ENCODE data around the gene OGFOD1.

OGFOD1 gene

GRCh38 chr16:56438038-56438437, 13.3 kb upstream of the OGFOD1 start:
- H3K27ac Mint-ChIP-seq, result no peak overlapping the region
- no peaks in the 10 kb centered on the region for H3K4me1 Mint-ChIP-seq
- H3K36me3 Mint-ChIP-seq (ENCODE audit: low read depth), result peaks cover 65% of the 10 kb centered on the region
- no peaks in the 10 kb centered on the region for H3K27me3 Mint-ChIP-seq (ENCODE audit: low read depth)
- H3K9me3 Mint-ChIP-seq, result no peaks in the 10 kb centered on the region
- H3K4me3 Mint-ChIP-seq, result no peak overlapping the region
- no peak for TF ChIP-seq CTCF (IDR thresholded peaks at IDR 0.05; ENCODE audit: unreplicated experiment in 3 of 3)

GRCh38 chr16:56447286-56447685, 4.1 kb upstream of the OGFOD1 start:
- H3K36me3 Mint-ChIP-seq (ENCODE audit: low read depth), result peaks cover 27% of the 10 kb centered on the region
- no peak overlapping the region for H3K27ac Mint-ChIP-seq
- no peak for TF ChIP-seq CTCF (IDR thresholded peaks at IDR 0.05; ENCODE audit: unreplicated experiment in 3 of 3)
- no peaks in the 10 kb centered on the region for H3K27me3 Mint-ChIP-seq (ENCODE audit: low read depth)
- peaks cover 31% of the 10 kb centered on the region for H3K4me1 Mint-ChIP-seq
- H3K4me3 Mint-ChIP-seq, result peak overlapping the region in 1 of 3 experiments; percentile 33
- no peaks in the 10 kb centered on the region for H3K9me3 Mint-ChIP-seq

GRCh38 chr16:56448005-56448404, 3.3 kb upstream of the OGFOD1 start:
- Mint-ChIP-seq H3K9me3 (no peaks in the 10 kb centered on the region), H3K36me3 (ENCODE audit: low read depth) (peaks cover 20% of the 10 kb centered on the region), H3K27ac (no peak overlapping the region), H3K27me3 (ENCODE audit: low read depth) (no peaks in the 10 kb centered on the region), H3K4me3 (peak overlapping the region; percentile 0 to 22 (median 9)), H3K4me1 (peaks cover 37% of the 10 kb centered on the region)
- TF ChIP-seq CTCF (IDR thresholded peaks at IDR 0.05; ENCODE audit: unreplicated experiment in 3 of 3), result no peak

- peak overlapping the region; percentile 80 to 94 (median 93) for H3K27ac Mint-ChIP-seq
- TF ChIP-seq CTCF (IDR thresholded peaks at IDR 0.05; ENCODE audit: unreplicated experiment in 3 of 3), result no peak
- peaks cover 17% of the 10 kb centered on the region for H3K36me3 Mint-ChIP-seq (ENCODE audit: low read depth)
- no peaks in the 10 kb centered on the region for H3K27me3 Mint-ChIP-seq (ENCODE audit: low read depth)
- H3K4me1 Mint-ChIP-seq, result peaks cover 37% of the 10 kb centered on the region
- peak overlapping the region; percentile 94 to 95 (median 94) for H3K4me3 Mint-ChIP-seq
- no peaks in the 10 kb centered on the region for H3K9me3 Mint-ChIP-seq
Observed at GRCh38 chr16:56450275-56450985, 924 bp upstream of the OGFOD1 start.

GRCh38 chr16:56451753-56452689, 667 bp downstream of the OGFOD1 start:
- H3K4me1 Mint-ChIP-seq, result peaks cover 37% of the 10 kb centered on the region
- no peaks in the 10 kb centered on the region for H3K9me3 Mint-ChIP-seq
- H3K36me3 Mint-ChIP-seq (ENCODE audit: low read depth), result peaks cover 28% of the 10 kb centered on the region

More at GRCh38 chr16:56451753-56452689, 667 bp downstream of the OGFOD1 start:
- Mint-ChIP-seq H3K4me3 (peak overlapping the region; percentile 94 to 95 (median 94)), H3K27ac (peak overlapping the region; percentile 80 to 94 (median 93)), H3K27me3 (ENCODE audit: low read depth) (no peaks in the 10 kb centered on the region)
- TF ChIP-seq CTCF (IDR thresholded peaks at IDR 0.05; ENCODE audit: unreplicated experiment in 3 of 3), result no peak
